LNCaP clone FGC (cell line): ENCODE data around the gene CAPN1.

Experiments used
- DNase-seq: peaks from one replicate; pipeline ENCODE4 v3.0.0-alpha.2; 2011; ENCODE audit warnings: low read depth
- H3K4me3 ChIP-seq: 2 replicates; pipeline ENCODE4 v1.5.1; 2011; ENCODE audit warnings: mild to moderate bottlenecking, low read depth, low read length, control low read depth
- TF ChIP-seq, protein P1 (sequence below): IDR thresholded peaks from 2 replicates; pipeline ENCODE4 v1.5.1; 2012; ENCODE audit warnings: mild to moderate bottlenecking; ENCODE audit not compliant: control insufficient read depth, insufficient read depth; ENCODE audit errors: extremely low read depth

The CAPN1 gene

DNA sequence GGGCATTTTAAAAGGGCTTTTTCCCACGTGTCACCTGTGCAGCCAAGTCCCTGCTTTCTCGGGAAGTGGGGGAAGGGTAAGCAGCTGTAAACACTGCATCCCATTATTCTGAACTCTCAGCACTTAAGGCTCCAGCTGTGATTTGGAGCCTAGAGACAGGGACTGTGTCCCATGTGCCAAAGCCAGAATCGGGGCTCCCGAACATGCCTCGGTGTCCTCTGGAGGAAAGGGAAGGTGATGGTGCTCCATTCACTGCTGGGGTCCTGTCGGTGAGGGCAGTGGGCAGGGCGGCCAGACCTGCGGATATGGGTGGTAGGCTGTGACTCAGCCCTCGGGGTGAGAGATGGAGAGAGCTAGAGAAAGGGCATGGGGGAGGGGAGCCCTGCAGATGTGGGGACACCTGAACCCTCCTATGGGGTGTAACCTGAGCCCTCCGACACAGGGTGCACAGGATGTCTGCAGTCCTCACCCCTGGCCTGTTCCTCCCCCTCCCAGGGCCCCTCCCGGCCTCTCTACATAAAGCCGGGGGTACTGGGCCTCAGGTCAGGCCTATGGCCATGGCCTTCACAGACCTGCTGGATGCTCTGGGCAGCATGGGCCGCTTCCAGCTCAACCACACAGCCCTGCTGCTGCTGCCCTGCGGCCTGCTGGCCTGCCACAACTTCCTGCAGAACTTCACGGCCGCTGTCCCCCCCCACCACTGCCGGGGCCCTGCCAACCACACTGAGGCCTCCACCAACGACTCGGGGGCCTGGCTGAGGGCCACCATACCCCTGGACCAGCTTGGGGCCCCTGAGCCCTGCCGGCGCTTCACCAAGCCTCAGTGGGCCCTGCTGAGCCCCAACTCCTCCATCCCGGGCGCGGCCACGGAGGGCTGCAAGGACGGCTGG is 31.8 kb downstream of the CAPN1 start:
- no peak overlapping the region for H3K4me3 ChIP-seq
- no peak for DNase-seq
- TF ChIP-seq, protein P1, sequence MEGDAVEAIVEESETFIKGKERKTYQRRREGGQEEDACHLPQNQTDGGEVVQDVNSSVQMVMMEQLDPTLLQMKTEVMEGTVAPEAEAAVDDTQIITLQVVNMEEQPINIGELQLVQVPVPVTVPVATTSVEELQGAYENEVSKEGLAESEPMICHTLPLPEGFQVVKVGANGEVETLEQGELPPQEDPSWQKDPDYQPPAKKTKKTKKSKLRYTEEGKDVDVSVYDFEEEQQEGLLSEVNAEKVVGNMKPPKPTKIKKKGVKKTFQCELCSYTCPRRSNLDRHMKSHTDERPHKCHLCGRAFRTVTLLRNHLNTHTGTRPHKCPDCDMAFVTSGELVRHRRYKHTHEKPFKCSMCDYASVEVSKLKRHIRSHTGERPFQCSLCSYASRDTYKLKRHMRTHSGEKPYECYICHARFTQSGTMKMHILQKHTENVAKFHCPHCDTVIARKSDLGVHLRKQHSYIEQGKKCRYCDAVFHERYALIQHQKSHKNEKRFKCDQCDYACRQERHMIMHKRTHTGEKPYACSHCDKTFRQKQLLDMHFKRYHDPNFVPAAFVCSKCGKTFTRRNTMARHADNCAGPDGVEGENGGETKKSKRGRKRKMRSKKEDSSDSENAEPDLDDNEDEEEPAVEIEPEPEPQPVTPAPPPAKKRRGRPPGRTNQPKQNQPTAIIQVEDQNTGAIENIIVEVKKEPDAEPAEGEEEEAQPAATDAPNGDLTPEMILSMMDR = no peak

- H3K4me3 ChIP-seq = no peak overlapping the region
- no peak for DNase-seq
Measured at GRCh38 chr11:65214212-65214845, 32.6 kb downstream of the CAPN1 start.

DNA sequence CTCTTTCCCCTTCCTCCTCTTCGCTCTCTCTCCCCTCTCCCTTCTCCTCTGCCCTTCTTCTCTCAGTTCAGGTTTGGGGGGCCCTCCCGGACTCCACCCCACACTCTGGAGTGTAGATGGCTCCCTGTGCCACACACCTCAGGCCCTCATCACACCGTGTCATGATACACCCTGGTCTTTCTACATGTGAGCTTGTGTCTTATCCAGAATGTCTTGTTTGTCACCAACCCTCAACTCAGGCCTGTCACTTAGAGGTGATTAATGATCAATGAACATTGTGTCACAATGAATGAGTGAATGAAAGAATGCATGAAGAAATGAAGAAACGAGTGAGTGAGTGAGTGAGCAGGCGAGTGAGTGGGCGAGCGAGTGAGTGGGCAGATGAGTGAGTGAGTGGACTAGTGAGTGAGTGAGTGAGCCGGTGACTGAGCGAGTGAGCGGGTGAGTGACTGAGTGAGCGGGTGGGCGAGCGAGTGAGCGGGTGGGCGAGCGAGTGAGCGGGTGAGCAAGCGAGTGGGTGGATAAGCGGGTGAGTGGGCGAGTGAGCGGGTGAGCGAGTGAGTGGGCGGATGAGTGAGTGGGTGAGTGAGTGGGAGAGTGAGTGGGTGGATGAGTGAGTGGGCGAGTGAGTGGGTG is 33.8 kb downstream of the CAPN1 start:
- H3K4me3 ChIP-seq = no peak overlapping the region
- TF ChIP-seq, protein P1 = no peak
- DNase-seq = no peak

More at GRCh38 chr11:65214212-65214845, 32.6 kb downstream of the CAPN1 start:
- TF ChIP-seq, protein P1 = no peak

- no peak overlapping the region for H3K4me3 ChIP-seq
- TF ChIP-seq, protein P1 = no peak
- DNase-seq = no peak
Measured at GRCh38 chr11:65216830-65217229, 35.1 kb downstream of the CAPN1 start.

GRCh38 chr11:65217441-65218423 is 36.0 kb downstream of the CAPN1 start:
- H3K4me3 ChIP-seq = no peak overlapping the region
- no peak for DNase-seq

More at GRCh38 chr11:65217441-65218423, 36.0 kb downstream of the CAPN1 start:
- TF ChIP-seq, protein P1 = no peak
